Measurements from ENCODE around the gene ANGPTL2. TPM values are rescaled to one million over a fixed set of nuclear protein-coding genes. Genes with fewer than 3 reads are reported as not detected.

The ANGPTL2 gene
- total and polyA plus RNA-seq, 9 of the 15 experiments (the other 6 are each of a cell fraction or from before 2014, with no cell fraction given), result not detected

- H3K4me3 ChIP-seq, result no peak overlapping the region
- H2AFZ ChIP-seq (ENCODE audit: low read depth, low read length), result no peak overlapping the region
- BruUV-seq (replicated peaks), result no TSS peak
- H3K4me2 ChIP-seq (ENCODE audit: insufficient read depth, low read length), result no peak overlapping the region
- no peak overlapping the region for H3K27ac ChIP-seq (ENCODE audit: extremely low read depth, low read depth, low read length)
- H3K4me1 ChIP-seq (replicated peaks in 1 of 2; ENCODE audit: control insufficient read depth in 2 of 2, insufficient read depth in 2 of 2, low read length in 2 of 2), result peaks cover 0 to 4% of the 10 kb centered on the region in 2 experiments; a peak in 1 of 5 replicates
- CTCF ChIA-PET (ENCODE audit: low intra/inter-chr PET ratio), result no interaction called here
- peaks cover 8 to 65% of the 10 kb centered on the region in 2 experiments; a peak in 4 of 5 replicates for H3K27me3 ChIP-seq (ENCODE audit: control insufficient read depth in 2 of 2, insufficient read depth in 2 of 2, low read length in 2 of 2)
- in situ Hi-C loops (cut with MboI) (no loop called here), intact Hi-C loops (cut with micrococcal nuclease) (no loop called here)
- H4K20me1 ChIP-seq (replicated peaks; ENCODE audit: control insufficient read depth, insufficient read depth, low read length), result peaks cover 13% of the 10 kb centered on the region
- H3K79me2 ChIP-seq (ENCODE audit: control insufficient read depth, insufficient read depth, low read length), result no peaks in the 10 kb centered on the region
- H3K9me1 ChIP-seq (ENCODE audit: control insufficient read depth, insufficient read depth, low read length), result no peaks in the 10 kb centered on the region
- no peak for ATAC-seq
- POLR2A ChIA-PET, result interaction anchor here (0.7 kb wide), 2 partner anchors 13 to 367 kb away, joined by 3 to 4 read pairs; no protein-coding TSS in a partner anchor
- no peak for FAIRE-seq
- 4% methylated on average over 6 of the region's 6 CpGs for WGBS (ENCODE audit: insufficient coverage, low coverage, missing lambda C conversion rate)
- H3K9ac ChIP-seq (ENCODE audit: insufficient read depth in 1 of 2, low read depth in 2 of 2, low read length in 2 of 2), result no peak overlapping the region
- H3K9me3 ChIP-seq (replicated peaks; ENCODE audit: control insufficient read depth, insufficient read depth, low read depth, low read length), result no peaks in the 10 kb centered on the region
- peak in 1 of 4 experiments; percentile 27 for DNase-seq (ENCODE audit: extremely low read depth in 1 of 4, low spot score in 3 of 4)
- H3K36me3 ChIP-seq (ENCODE audit: control insufficient read depth, insufficient read depth, low read length), result no peaks in the 10 kb centered on the region
- TF ChIP-seq HINFP (tag; conservative IDR thresholded peaks at IDR 0.05; ENCODE audit: low read depth) (no peak), MCM2 (IDR thresholded peaks at IDR 0.05; ENCODE audit: low read depth) (no peak), VEZF1 (CRISPR knock-in tag; IDR thresholded peaks at IDR 0.05) (peak; percentile 67), ESRRA (IDR thresholded peaks at IDR 0.05; ENCODE audit: borderline replicate concordance, low read depth) (no peak; the same call in 1 of the 2 replicates), FOSL1 (tag; conservative IDR thresholded peaks at IDR 0.05) (peak; percentile 45; the same call in 1 of the 2 replicates), CHD2 (IDR thresholded peaks at IDR 0.05; ENCODE audit: low read depth, low read length) (no peak), MITF (IDR thresholded peaks at IDR 0.05) (no peak), ETV1 (tag; conservative IDR thresholded peaks at IDR 0.05; ENCODE audit: low read depth) (0 out of 2 replicates have a peak, but pooled peaks have one; percentile 31), ZNF766 (CRISPR knock-in tag; conservative IDR thresholded peaks at IDR 0.05) (0 out of 2 replicates have a peak, but pooled peaks have one; percentile 28), UBTF (IDR thresholded peaks at IDR 0.05; ENCODE audit: borderline replicate concordance in 1 of 2, low read depth in 2 of 2, low read length in 2 of 2) (no peak), ETS2 (tag; IDR thresholded peaks at IDR 0.05; ENCODE audit: borderline replicate concordance, poor library complexity, severe bottlenecking) (no peak), ZNF655 (CRISPR knock-in tag; IDR thresholded peaks at IDR 0.05) (no peak)
Observed at GRCh38 chr9:127116088-127116726, 6.2 kb downstream of the ANGPTL2 start.

Data from K562 (cell line).